HG03196 (cell line): ENCODE data around the gene AKR7A2.

Experiments
- ATAC-seq: cut with Tn5 transposase; IDR thresholded peaks from one replicate; pipeline ENCODE4 v1.9.1; 2021; ENCODE audit not compliant: unreplicated experiment

AKR7A2 gene

DNA sequence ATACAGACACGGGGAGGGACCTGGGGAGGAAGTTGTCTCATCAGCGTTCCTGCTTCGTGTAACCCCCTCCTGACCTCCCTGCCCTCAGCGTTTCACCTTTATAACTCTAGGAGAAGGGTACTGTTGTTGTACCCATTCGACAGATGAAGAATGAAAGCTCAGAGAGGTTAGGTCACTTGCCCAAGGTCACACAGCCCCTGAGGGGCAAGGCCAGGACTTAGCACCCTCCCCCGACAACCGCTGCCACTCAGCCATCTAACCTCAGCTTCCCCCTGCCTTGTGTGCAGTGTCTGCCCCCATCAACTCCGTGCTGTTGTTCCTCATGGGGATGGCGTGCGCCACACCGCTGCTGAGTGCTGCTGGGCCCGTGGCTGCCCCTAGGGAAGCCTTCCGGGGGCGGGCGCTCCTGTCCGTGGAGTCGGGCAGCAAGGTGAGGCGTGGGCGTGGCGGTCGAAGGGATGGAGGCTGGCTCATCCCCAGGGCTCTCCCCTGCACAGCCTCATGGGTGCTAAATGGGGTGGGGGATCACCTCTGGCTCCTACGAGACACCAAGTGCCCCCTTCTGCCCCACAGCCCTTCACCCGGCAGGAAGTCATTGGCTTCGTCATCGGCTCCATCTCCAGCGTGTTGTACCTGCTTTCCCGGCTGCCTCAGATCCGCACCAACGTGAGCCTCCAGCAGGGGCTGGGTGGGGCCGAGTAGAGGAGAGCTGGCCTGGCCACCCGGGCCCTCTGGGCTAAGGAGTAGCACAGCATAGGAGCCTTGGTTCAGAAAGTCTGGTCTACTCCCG is 14.2 kb upstream of the AKR7A2 start:
- no peak for ATAC-seq

- ATAC-seq: no peak
Observed at GRCh38 chr1:19325368-19325957, 13.5 kb upstream of the AKR7A2 start.

DNA sequence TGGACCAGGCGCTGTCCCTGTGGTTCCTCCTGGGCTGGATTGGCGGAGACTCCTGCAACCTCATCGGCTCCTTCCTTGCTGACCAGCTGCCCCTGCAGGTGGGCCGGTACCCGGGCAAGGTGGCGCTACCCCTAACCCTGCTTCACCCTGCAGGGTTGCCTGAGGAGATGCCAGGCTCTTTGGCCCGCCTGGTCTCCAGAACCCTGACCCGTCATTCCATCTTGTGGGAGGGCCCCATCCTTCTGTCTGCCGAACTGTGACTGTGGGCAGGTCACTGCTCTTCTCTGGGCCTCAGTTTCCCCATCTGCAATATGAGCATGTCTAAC is 12.7 kb upstream of the AKR7A2 start:
- ATAC-seq: no peak

DNA sequence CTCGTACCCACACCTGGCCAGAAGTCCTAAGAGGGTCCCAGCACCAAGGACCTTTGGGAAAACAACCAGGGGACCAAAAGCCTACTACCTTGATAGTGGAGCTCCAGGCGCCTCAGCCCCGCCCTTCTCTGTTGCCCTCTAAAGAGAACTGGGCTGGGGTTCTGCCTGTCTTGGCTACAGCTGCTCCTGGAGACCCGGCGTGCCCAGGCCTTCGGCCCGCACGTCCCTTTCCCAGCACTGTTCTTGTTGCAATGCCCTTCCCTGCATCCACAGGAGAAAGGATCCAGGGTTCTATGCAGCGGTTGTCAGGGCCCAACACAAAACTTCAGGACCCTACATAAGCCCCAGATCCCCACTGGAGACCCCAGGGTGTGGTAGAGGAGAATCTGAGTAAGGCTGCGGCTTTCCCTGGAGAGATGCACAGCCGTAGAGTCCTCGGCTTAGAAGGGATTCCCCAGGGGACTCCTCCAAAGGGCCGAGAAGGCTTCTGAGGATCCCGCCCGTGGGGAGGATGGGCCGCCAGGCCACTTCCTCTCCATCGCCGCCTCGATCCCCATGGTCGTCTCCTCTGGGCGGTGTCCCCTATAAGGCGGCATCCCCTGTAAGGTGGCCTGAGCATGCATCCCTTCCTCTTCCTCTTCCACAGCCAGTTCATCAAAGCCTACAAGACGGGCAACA is 12.2 kb upstream of the AKR7A2 start:
- ATAC-seq: no peak

DNA sequence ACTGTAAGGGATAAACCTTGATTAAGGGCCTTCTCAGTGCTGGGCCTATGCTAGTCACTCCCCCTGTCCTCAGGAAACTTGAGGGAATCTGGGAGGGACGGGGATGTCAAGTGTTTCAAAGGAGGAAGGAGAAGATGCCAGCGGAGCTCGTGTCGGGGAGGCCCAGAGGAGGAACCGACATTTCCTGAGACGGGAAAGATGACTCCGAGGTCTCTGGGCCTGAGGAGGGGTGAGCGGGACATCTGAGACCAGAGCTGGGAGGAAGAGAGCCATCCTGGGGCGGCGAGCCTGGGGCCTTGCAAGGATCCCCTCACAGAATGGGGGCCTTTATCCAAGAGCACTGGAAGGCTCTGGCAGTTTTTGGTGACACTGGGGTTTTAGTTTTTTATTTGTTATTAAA is 10.5 kb upstream of the AKR7A2 start:
- no peak for ATAC-seq

GRCh38 chr1:19321071-19321470 is 9.1 kb upstream of the AKR7A2 start:
- ATAC-seq: no peak

DNA sequence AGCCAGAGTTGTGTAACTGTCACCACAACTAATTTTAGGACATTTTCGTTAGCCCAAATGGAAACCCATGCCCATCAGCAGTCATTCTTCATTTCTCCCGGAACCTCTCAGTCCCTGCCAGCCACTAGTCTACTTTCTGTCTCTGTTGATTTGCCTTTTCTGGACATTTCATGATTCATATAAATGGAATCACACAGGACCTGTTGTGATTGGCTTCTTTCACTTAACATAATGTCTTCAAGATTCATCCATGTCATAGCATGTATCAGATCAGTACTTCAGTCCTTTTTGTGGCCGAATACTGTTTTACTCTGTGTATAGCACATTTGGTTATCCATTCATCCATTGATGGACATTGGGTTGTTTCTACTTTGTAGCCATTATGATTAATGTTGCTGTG is 7.3 kb upstream of the AKR7A2 start:
- no peak for ATAC-seq

GRCh38 chr1:19317126-19317910 is 5.4 kb upstream of the AKR7A2 start:
- no peak for ATAC-seq

DNA sequence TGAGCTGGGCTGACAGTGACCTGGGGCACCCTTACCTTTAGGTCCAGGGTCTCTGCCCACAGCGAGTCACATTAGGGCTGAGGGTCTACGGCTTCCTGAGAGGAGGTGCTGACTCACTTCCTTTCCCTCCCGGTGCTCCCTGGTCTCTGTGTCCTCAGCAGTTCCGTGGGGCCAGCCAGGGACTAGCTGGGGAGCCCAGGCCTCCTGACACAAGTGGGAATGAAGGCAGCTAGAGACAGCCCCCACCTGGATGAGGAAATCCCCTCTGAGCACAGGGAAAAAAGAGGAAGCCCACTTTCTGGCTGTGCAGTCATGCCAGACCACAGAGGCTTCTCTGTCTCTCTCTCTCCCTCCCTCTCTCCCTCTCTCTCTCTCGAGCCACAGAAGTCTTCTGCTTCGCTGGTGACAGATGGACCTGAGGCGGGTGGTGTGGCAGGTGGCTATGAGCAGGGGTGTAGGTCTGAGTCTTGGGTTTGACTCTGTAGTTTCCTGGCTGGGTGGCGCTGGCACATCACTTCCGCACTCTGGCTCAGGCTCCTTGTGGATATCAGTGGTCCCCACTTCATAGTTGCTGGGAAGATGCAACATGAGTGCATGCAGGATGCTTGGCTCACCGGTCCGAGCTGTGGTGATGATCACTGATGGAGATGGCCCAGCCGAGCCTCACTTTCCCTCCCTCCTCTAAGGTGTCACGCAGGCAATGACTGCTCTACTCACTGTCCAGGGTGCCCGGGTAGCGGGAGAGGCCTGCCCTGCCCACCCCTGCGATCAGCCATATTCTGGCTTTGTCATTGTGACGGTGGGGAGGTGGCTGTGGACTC is 3.6 kb upstream of the AKR7A2 start:
- ATAC-seq: no peak

GRCh38 chr1:19313961-19314882 is 2.3 kb upstream of the AKR7A2 start:
- ATAC-seq: no peak

- ATAC-seq: no peak
Observed at GRCh38 chr1:19313636-19313959, 1.7 kb upstream of the AKR7A2 start.

DNA sequence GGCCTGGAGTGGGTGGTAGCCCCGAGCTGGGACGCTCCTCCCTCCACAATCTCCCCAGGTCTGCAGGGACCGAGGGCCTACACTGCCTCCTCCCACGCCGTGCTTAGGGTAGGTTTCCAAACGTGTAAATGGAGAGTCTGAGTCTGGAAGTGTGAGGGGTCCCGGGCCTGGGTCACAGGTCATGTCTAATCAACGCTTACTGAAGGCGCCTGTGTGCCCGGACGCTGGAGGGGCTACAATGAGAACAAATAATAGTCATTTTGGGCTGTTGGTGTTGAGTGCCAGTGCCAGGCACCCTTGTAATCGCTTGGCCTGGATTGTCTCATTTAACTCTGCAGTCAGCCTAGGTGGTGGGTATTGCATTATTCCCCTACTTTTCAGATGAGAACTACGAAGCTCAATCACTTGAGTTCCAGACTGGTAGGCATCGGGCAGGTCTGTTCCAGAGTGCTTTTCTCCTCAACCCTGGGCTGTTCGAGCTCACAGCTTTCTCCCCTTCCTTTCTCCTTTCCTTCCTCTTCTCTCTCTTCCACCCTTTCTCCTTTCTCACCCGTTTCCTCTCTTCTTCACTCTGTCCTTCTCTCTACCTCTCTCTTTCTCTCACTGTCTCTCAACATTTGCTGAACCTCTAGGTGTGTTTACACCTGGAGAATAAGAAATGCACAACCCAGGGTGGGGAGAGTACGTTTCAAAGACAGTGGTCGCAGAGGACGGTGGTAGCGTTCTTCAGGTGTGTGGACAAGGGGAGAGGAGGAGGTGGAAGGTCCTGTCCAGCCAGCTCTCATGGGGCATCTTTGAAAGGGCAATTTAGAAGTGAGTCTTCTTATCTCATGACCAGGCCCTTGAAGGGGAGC is 1.1 kb upstream of the AKR7A2 start:
- ATAC-seq: peak; percentile 0

- no peak for ATAC-seq
Observed at GRCh38 chr1:19311503-19311930, 427 bp downstream of the AKR7A2 start.

DNA sequence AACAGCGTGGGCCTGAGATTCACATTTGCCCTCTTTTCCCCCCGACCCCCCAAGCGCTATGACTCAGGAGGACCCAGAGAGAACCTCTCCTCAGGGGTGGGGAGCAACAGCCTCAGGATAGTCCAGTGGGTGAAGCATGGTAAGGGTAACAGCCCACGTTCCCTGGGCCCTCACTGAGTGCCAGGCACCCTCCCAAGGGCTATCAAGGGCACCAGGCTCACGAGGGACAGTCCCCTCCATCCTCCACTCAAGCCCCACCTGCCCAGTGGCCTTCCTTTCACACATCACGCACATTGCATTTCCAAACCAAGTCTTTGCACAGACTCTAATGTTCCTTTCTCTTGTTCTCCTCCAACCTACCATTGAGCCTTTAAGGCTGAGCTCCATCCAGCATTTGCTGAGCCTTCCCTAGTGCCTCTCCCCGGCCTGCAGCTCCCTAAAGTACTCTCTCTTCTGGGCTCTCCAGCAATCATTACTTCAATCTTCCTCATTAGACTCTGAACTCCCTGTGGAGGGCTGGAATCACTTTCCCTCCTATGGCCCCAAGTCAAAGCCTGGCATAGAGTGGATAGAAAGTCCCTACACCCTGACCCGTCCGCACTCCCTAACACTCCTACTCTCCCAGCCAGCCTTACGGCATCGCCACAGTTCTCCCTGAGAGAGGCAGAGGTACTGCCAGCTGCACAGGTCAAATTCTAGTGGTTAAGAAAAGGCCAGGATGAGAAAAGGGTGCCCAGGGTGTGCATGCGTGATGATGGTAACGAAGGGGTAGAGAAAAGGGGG is 1.0 kb downstream of the AKR7A2 start:
- ATAC-seq: no peak

GRCh38 chr1:19310061-19310460 is 1.9 kb downstream of the AKR7A2 start:
- no peak for ATAC-seq

- no peak for ATAC-seq
Observed at GRCh38 chr1:19309123-19309813, 2.7 kb downstream of the AKR7A2 start.

GRCh38 chr1:19308509-19308907 is 3.4 kb downstream of the AKR7A2 start:
- ATAC-seq: no peak
